Sigmoid colon (tissue), 7 donors: ENCODE data around the gene PHKA1. TPM values are rescaled to one million over a fixed set of nuclear protein-coding genes. Genes with fewer than 3 reads are reported as not detected.

Experiments used
- DNase-seq: peaks from one replicate; pipeline ENCODE4 v3.0.0-alpha.2; 2019
- H3K27ac ChIP-seq, 4 donors: fragments of 200-600 bp; sonication (generic); one replicate each; pipeline ENCODE4 v1.5.1; 2016 to 2019; ENCODE audit warnings: mild to moderate bottlenecking in 1 of 4
- H3K27me3 ChIP-seq, 3 donors: fragments of 200-600 bp; sonication (generic); one replicate each; pipeline ENCODE4 v1.5.1; 2019; ENCODE audit warnings: mild to moderate bottlenecking in 1 of 3
- H3K36me3 ChIP-seq, 4 donors: fragments of 200-600 bp; sonication (generic); one replicate each; pipeline ENCODE4 v1.5.1; 2016 to 2019
- H3K4me1 ChIP-seq, 4 donors: fragments of 200-600 bp; sonication (generic); one replicate each; pipeline ENCODE4 v1.5.1; 2017 to 2019
- H3K4me3 ChIP-seq, 4 donors: fragments of 200-600 bp; sonication (generic); one replicate each; pipeline ENCODE4 v1.5.1; 2017 to 2019; ENCODE audit warnings: mild to moderate bottlenecking in 2 of 4, moderate library complexity in 1 of 4
- H3K9me3 ChIP-seq, 4 donors: fragments of 200-600 bp in 3 of 4; sonication (generic) in 3 of 4; one replicate each; pipeline versions ENCODE4 v1.5.1 to v1.6.1; 2013 to 2019
- EP300 ChIP-seq, 4 donors: sonication (generic); formaldehyde crosslinking; IDR thresholded peaks; one replicate each; pipeline ENCODE4 v1.6.1; 2017; ENCODE audit warnings: antibody characterized with exemption in 4 of 4
- POLR2A ChIP-seq, 2 donors: fragments of 450-650 bp; IDR thresholded peaks; one replicate each; pipeline ENCODE4 v1.6.1; 2016; ENCODE audit warnings: antibody characterized with exemption in 2 of 2, mild to moderate bottlenecking in 2 of 2, moderate library complexity in 2 of 2
- POLR2AphosphoS5 ChIP-seq, 4 donors: sonication (generic); formaldehyde crosslinking; IDR thresholded peaks; one replicate each; pipeline ENCODE4 v1.6.1; 2017; ENCODE audit warnings: antibody characterized with exemption in 4 of 4
- WGBS, 2 donors: extraction: QIAGEN DNeasy Blood & Tissue Kit; methylation state at CpG; one replicate each; pipeline ENCODE4 v1.1.7; 2013; 5-methylcytosine and 5-hydroxymethylcytosine counted together
- intact Hi-C: fragments of 100-400 bp; cut with DNase I; formaldehyde crosslinking; loops from one replicate; pipeline ENCODE4 v1.15.1; 2023
- polyA plus RNA-seq, 3 donors: library from polyadenylated mRNA; stranded (reverse); fragments of 200-250 nt; gene quantifications; one replicate each; pipeline ENCODE4 v1.2.3, GENCODE V29; 2013
- total RNA-seq, 4 donors: library from RNA; depleted of rRNA; stranded (reverse); fragments of >200 nt; gene quantifications; one replicate each; pipeline ENCODE4 v1.1.0, GENCODE V29; 2016
- TF ChIP-seq, protein P1 (sequence below), 4 experiments: fragments of 450-650 bp in 3 of 4; fragments of 200-600 bp in 1 of 4; IDR thresholded peaks; one replicate each; pipeline ENCODE4 v1.5.1; 2016 to 2019; ENCODE audit warnings: antibody characterized with exemption in 4 of 4, mild to moderate bottlenecking in 3 of 4, moderate library complexity in 2 of 4
- donor health status: healthy with polysubstance abuse.
- donor health status: Bipolar disorder and iron deficiency.
- donor health status: healthy.

PHKA1 gene
- total and polyA plus RNA-seq, 7 donors = 0.92 to 9.7 (median 4.6) TPM

DNA sequence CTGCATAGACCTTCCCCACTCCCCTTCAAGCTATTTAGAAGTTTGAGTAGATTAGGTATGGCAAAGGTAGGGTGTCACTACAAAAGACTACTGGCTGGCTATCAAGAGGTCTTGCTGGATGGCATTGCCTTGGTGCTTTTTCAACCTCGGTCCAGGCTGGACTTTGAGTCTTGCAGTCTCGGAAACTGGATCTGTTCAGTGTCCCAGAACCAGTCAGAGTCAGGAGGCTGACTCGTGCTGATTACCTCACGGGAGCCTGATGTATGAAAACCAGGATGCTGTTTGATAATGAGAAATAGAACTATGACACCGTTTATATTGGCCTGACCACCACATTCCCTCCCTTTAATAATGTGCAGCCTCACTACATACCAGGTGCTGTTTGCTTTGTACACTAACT is 2.7 kb upstream of the PHKA1 start:
- Histone ChIP-seq H3K9me3 (no peaks in the 10 kb centered on the region), H3K27ac (no peak overlapping the region), H3K27me3 (no peaks in the 10 kb centered on the region), H3K36me3 (no peaks in the 10 kb centered on the region), H3K4me3 (no peak overlapping the region), H3K4me1 (no peaks in the 10 kb centered on the region)
- no peak for TF ChIP-seq EP300 (IDR thresholded peaks at IDR 0.05)
- TF ChIP-seq POLR2A (IDR thresholded peaks at IDR 0.05) = no peak
- TF ChIP-seq POLR2AphosphoS5 (IDR thresholded peaks at IDR 0.05) = peak in 1 of 4 donors; percentile 18
- TF ChIP-seq, protein P1, sequence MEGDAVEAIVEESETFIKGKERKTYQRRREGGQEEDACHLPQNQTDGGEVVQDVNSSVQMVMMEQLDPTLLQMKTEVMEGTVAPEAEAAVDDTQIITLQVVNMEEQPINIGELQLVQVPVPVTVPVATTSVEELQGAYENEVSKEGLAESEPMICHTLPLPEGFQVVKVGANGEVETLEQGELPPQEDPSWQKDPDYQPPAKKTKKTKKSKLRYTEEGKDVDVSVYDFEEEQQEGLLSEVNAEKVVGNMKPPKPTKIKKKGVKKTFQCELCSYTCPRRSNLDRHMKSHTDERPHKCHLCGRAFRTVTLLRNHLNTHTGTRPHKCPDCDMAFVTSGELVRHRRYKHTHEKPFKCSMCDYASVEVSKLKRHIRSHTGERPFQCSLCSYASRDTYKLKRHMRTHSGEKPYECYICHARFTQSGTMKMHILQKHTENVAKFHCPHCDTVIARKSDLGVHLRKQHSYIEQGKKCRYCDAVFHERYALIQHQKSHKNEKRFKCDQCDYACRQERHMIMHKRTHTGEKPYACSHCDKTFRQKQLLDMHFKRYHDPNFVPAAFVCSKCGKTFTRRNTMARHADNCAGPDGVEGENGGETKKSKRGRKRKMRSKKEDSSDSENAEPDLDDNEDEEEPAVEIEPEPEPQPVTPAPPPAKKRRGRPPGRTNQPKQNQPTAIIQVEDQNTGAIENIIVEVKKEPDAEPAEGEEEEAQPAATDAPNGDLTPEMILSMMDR (IDR thresholded peaks at IDR 0.05) = no peak
- intact Hi-C loops = no loop called here
- no peak for DNase-seq
- 76 to 82% methylated on average over 5 of the region's 5 CpGs for WGBS, 2 donors

DNA sequence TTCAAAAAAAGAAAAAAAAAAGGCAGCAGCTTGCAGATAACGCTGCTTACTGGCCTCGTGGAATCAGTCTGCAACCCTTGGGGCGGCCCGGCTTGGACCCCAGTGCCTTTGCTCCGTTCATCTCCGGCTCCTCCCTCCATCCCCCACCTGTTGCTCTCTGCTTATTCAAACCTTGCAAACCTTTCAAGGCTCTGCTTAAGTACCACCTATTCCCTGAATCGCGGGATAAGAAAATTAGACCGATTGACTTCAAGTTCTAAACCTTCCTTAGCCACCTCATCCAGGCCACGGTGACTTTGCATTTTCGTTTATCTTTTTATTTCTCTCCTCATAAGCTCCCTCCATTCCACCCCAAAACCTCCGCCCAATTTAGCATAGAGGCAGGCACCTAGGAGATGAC is 1.4 kb upstream of the PHKA1 start:
- H3K9me3 ChIP-seq = no peaks in the 10 kb centered on the region

DNA sequence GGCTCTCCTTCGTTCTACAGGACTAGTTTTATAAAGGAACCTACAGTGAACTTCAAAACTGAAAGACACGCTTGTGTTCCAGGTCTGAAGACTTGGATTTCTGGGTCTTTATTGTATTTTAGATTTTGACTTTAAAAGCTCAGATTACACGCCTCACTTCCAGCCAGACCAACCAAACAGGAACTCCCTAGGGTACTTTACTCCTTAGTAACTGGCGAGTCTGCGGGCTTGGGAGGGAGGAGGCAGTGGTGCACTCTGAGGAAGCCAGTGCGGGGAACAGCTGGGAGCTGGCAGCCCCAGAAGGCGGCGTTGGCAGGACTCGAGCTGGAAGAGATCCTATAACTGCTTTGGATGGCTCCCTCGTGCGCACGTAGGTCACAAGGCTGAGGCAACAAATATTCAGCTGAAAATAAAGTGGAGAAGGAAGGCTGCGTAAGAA is 391 bp upstream of the PHKA1 start:
- DNase-seq = peak; percentile 89
- 1 to 4% methylated on average over 13 of the region's 13 CpGs for WGBS, 2 donors
- Histone ChIP-seq H3K27ac (peak overlapping the region; percentile 77 to 81 (median 79)), H3K4me3 (peak overlapping the region; percentile 25 to 52 (median 49)), H3K4me1 (no peaks in the 10 kb centered on the region), H3K36me3 (no peaks in the 10 kb centered on the region), H3K9me3 (no peaks in the 10 kb centered on the region), H3K27me3 (no peaks in the 10 kb centered on the region)
- intact Hi-C loops = no loop called here
- TF ChIP-seq POLR2AphosphoS5 (IDR thresholded peaks at IDR 0.05) (peak; percentile 12 to 64 (median 52)), EP300 (IDR thresholded peaks at IDR 0.05) (peak in 2 of 4 donors; percentile 37 to 43), POLR2A (IDR thresholded peaks at IDR 0.05) (peak in 1 of 2 donors; percentile 37)
- TF ChIP-seq, protein P1 (IDR thresholded peaks at IDR 0.05) = no peak

More for the DNA sequence above, 1.4 kb upstream of the PHKA1 start:
- intact Hi-C loops = no loop called here
- Histone ChIP-seq H3K36me3 (no peaks in the 10 kb centered on the region), H3K27ac (peak overlapping the region in 3 of 4 donors; percentile 77 to 80 (median 78)), H3K4me3 (no peak overlapping the region), H3K4me1 (no peaks in the 10 kb centered on the region), H3K27me3 (no peaks in the 10 kb centered on the region)
- no peak for DNase-seq
- no peak for TF ChIP-seq POLR2A (IDR thresholded peaks at IDR 0.05)
- TF ChIP-seq POLR2AphosphoS5 (IDR thresholded peaks at IDR 0.05) = no peak
- TF ChIP-seq, protein P1 (IDR thresholded peaks at IDR 0.05) = no peak
- no peak for TF ChIP-seq EP300 (IDR thresholded peaks at IDR 0.05)
- WGBS, 2 donors = 90 to 92% methylated on average over 12 of the region's 12 CpGs

DNA sequence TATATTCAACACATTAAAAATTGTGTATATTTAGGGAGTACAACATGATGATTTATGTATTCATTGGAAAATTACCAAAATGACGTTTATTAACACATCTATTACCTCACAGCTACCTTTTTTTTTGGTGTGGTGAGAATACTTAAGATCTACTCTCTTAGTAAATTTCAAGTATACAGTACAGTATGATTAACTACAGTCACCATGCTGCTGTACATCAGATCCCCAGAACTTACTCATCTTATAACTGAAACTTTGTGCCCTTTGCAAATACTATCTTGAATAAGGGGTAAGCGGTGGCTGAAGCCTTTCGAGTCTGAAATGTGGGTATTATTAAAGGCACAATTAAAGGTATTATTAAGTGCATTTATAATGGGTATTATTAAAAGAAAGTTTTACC is 976 bp downstream of the PHKA1 start:
- no peaks in the 10 kb centered on the region for H3K36me3 ChIP-seq
- DNase-seq = no peak
- TF ChIP-seq POLR2A (IDR thresholded peaks at IDR 0.05) (no peak), EP300 (IDR thresholded peaks at IDR 0.05) (no peak), POLR2AphosphoS5 (IDR thresholded peaks at IDR 0.05) (no peak)
- TF ChIP-seq, protein P1 (IDR thresholded peaks at IDR 0.05) = no peak
- peak overlapping the region; percentile 39 to 80 (median 78) for H3K27ac ChIP-seq
- peak overlapping the region in 3 of 4 donors; percentile 48 to 52 (median 50) for H3K4me3 ChIP-seq
- WGBS, 2 donors = 16 to 47% methylated on average over 3 of the region's 3 CpGs
- H3K27me3 ChIP-seq = no peaks in the 10 kb centered on the region
- no peaks in the 10 kb centered on the region for H3K9me3 ChIP-seq
- no peaks in the 10 kb centered on the region for H3K4me1 ChIP-seq
- intact Hi-C loops = no loop called here
